Upper lobe of left lung (tissue), 6 donors: ENCODE measurements around the gene TFF1. TPM values are rescaled to one million over a fixed set of nuclear protein-coding genes. Genes with fewer than 3 reads are reported as not detected.

Experiments
- ATAC-seq, 2 donors: fragments of 200-7000 bp; cut with Tn5 transposase; one replicate each; pipeline ENCODE4 v1.9.1; 2022; ENCODE audit warnings: mild to moderate bottlenecking in 2 of 2, moderate library complexity in 2 of 2; ENCODE audit not compliant: low FRiP score in 2 of 2
- DNase-seq, 2 donors: peaks; one replicate each; pipeline ENCODE4 v3.0.0-alpha.2; 2019 to 2020
- H3K27ac ChIP-seq, 4 donors: fragments of 200-600 bp; sonication (generic); one replicate each; pipeline ENCODE4 v1.5.1; 2016 to 2019
- H3K27me3 ChIP-seq, 4 donors: fragments of 200-600 bp; sonication (generic); one replicate each; pipeline ENCODE4 v1.5.1; 2017 to 2019
- H3K36me3 ChIP-seq, 4 donors: fragments of 200-600 bp; sonication (generic); one replicate each; pipeline ENCODE4 v1.5.1; 2016 to 2019
- H3K4me1 ChIP-seq, 4 donors: fragments of 200-600 bp; sonication (generic); one replicate each; pipeline ENCODE4 v1.5.1; 2018 to 2019
- H3K4me3 ChIP-seq, 4 donors: fragments of 200-600 bp; sonication (generic); one replicate each; pipeline ENCODE4 v1.5.1; 2017 to 2019; ENCODE audit warnings: mild to moderate bottlenecking in 2 of 4, moderate library complexity in 1 of 4
- H3K9me3 ChIP-seq, 4 donors: fragments of 200-600 bp; sonication (generic); one replicate each; pipeline ENCODE4 v1.5.1; 2018 to 2019
- CTCF ChIP-seq, 6 experiments: fragments of 450-650 bp in 4 of 6; fragments of 200-600 bp in 2 of 6; sonication (generic) in 2 of 6; IDR thresholded peaks; one replicate each; pipeline ENCODE4 v1.5.1; 2016 to 2019; ENCODE audit warnings: antibody characterized with exemption in 6 of 6
- EP300 ChIP-seq, 4 donors: sonication (generic); formaldehyde crosslinking; IDR thresholded peaks; one replicate each; pipeline ENCODE4 v1.5.1; 2017; ENCODE audit warnings: antibody characterized with exemption in 4 of 4, control low read depth in 2 of 4
- POLR2A ChIP-seq, 4 donors: fragments of 450-650 bp; IDR thresholded peaks; one replicate each; pipeline ENCODE4 v1.5.1; 2016 to 2017; ENCODE audit warnings: antibody characterized with exemption in 4 of 4, mild to moderate bottlenecking in 2 of 4
- POLR2AphosphoS5 ChIP-seq, 2 donors: sonication (generic); formaldehyde crosslinking; IDR thresholded peaks; one replicate each; pipeline ENCODE4 v1.5.1; 2017; ENCODE audit warnings: antibody characterized with exemption in 2 of 2
- WGBS, 2 donors: methylation state at CpG; one replicate each; pipeline ENCODE4 v1.1.5; 2017 to 2018; 5-methylcytosine and 5-hydroxymethylcytosine counted together
- total RNA-seq, 6 donors: library from RNA; depleted of rRNA in 4 of 6; stranded (reverse); fragments of >200 nt in 4 of 6; gene quantifications; one replicate each; pipeline versions ENCODE4 v1.1.0 to v1.2.1, GENCODE V29; 2016 to 2021
- donor health status: DM: no; HTN: no; CAD: no; lungs with moderate emphysema.
- donor health status: DM: no; HTN: yes; CAD: no; lungs with severe emphysema.

TFF1 gene
- total RNA-seq, 6 donors from 2014 or later = 0.72 to 0.84 TPM; not detected in 4

- no peak for TF ChIP-seq POLR2A (IDR thresholded peaks at IDR 0.05)
- no peak for TF ChIP-seq EP300 (IDR thresholded peaks at IDR 0.05)
- TF ChIP-seq POLR2AphosphoS5 (IDR thresholded peaks at IDR 0.05) = no peak
- no peak for TF ChIP-seq CTCF (IDR thresholded peaks at IDR 0.05)
- DNase-seq (no peak), ATAC-seq (no peak)
- no peak overlapping the region for H3K4me3 ChIP-seq
- H3K27ac ChIP-seq = no peak overlapping the region
- H3K4me1 ChIP-seq = peaks cover 0 to 18% (median 12%) of the 10 kb centered on the region in 4 donors
- H3K27me3 ChIP-seq = no peaks in the 10 kb centered on the region
- H3K9me3 ChIP-seq = no peaks in the 10 kb centered on the region
- 69 to 72% methylated on average over 2 of the region's 2 CpGs for WGBS, 2 donors
- H3K36me3 ChIP-seq = no peaks in the 10 kb centered on the region
These were observed 24.4 kb upstream of the TFF1 start for GRCh38 chr21:42390696-42391095.

GRCh38 chr21:42390193-42390592 lies 23.9 kb upstream of the TFF1 start:
- no peaks in the 10 kb centered on the region for H3K27me3 ChIP-seq
- H3K4me3 ChIP-seq = no peak overlapping the region
- peaks cover 3 to 18% (median 9%) of the 10 kb centered on the region in 4 donors for H3K4me1 ChIP-seq
- ATAC-seq = no peak
- WGBS, 2 donors = 85 to 87% methylated on average over 5 of the region's 5 CpGs
- no peak for DNase-seq
- no peaks in the 10 kb centered on the region for H3K36me3 ChIP-seq
- H3K9me3 ChIP-seq = no peaks in the 10 kb centered on the region
- no peak overlapping the region for H3K27ac ChIP-seq
- TF ChIP-seq POLR2A (IDR thresholded peaks at IDR 0.05) (no peak), CTCF (IDR thresholded peaks at IDR 0.05) (no peak), EP300 (IDR thresholded peaks at IDR 0.05) (no peak), POLR2AphosphoS5 (IDR thresholded peaks at IDR 0.05) (no peak)

GRCh38 chr21:42389449-42389835 lies 23.1 kb upstream of the TFF1 start:
- Histone ChIP-seq H3K9me3 (no peaks in the 10 kb centered on the region), H3K27ac (peak overlapping the region in 2 of 4 donors; percentile 33 to 59), H3K4me1 (peaks cover 5 to 21% (median 8%) of the 10 kb centered on the region in 4 donors), H3K4me3 (peak overlapping the region in 2 of 4 donors; percentile 25 to 27), H3K27me3 (no peaks in the 10 kb centered on the region), H3K36me3 (no peaks in the 10 kb centered on the region)
- ATAC-seq = peak in 1 of 2 donors; percentile 32
- no peak for TF ChIP-seq EP300 (IDR thresholded peaks at IDR 0.05)
- peak in 1 of 2 donors; percentile 51 for DNase-seq
- 74 to 76% methylated on average over 6 of the region's 6 CpGs for WGBS, 2 donors

- H3K4me3 ChIP-seq = peak overlapping the region in 2 of 4 donors; percentile 25 to 27
- H3K36me3 ChIP-seq = no peaks in the 10 kb centered on the region
- 68 to 69% methylated on average over 20 of the region's 20 CpGs for whole genome bisulfite sequencing, 2 donors
- DNase-seq (no peak), ATAC-seq (peak in 1 of 2 donors; percentile 19)
- no peaks in the 10 kb centered on the region for H3K9me3 ChIP-seq
- H3K27ac ChIP-seq = peak overlapping the region in 2 of 4 donors; percentile 33 to 59
- H3K4me1 ChIP-seq = peaks cover 5 to 18% (median 8%) of the 10 kb centered on the region in 4 donors
- TF ChIP-seq POLR2A (IDR thresholded peaks at IDR 0.05) = no peak
- no peak for TF ChIP-seq CTCF (IDR thresholded peaks at IDR 0.05)
- TF ChIP-seq POLR2AphosphoS5 (IDR thresholded peaks at IDR 0.05) = no peak
- no peak for TF ChIP-seq EP300 (IDR thresholded peaks at IDR 0.05)
- H3K27me3 ChIP-seq = no peaks in the 10 kb centered on the region
These were observed 22.6 kb upstream of the TFF1 start for GRCh38 chr21:42388740-42389448.

GRCh38 chr21:42387843-42388340 lies 21.6 kb upstream of the TFF1 start:
- no peak for DNase-seq
- Histone ChIP-seq H3K27me3 (no peaks in the 10 kb centered on the region), H3K36me3 (no peaks in the 10 kb centered on the region), H3K4me1 (peaks cover 0 to 14% (median 8%) of the 10 kb centered on the region in 4 donors), H3K9me3 (no peaks in the 10 kb centered on the region), H3K27ac (no peak overlapping the region), H3K4me3 (no peak overlapping the region)
- no peak for TF ChIP-seq POLR2A (IDR thresholded peaks at IDR 0.05)
- no peak for TF ChIP-seq EP300 (IDR thresholded peaks at IDR 0.05)
- no peak for ATAC-seq
- WGBS, 2 donors = 95 to 96% methylated on average over 6 of the region's 6 CpGs
